Measurements from ENCODE around the gene RASSF3.

Gene RASSF3

DNA sequence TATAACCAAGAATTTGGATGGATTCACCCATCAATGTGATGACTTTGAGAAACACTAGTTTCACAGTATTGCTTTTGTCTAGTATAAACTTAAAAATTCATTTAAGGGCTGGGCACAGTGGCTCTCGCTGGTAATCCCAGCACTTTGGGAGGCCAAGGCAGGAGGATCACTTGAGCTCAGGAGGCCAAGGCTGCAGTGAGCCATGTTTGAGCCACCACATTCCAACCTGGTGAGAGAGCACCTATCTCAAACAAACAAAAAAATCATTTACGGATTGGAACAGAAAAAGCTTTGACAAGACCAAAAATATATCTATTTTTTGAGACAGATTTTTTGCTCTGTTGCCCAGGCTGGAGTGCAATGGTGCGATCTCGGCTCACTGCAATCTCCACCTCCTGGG is 121.4 kb downstream of the RASSF3 start:
- H2AFZ ChIP-seq (ENCODE audit: low read length), result no peak overlapping the region
- peaks cover 3% of the 10 kb centered on the region for H3K4me1 ChIP-seq (ENCODE audit: insufficient read depth, low read length, severe bottlenecking)
- H3K4me2 ChIP-seq (ENCODE audit: low read length), result no peak overlapping the region
- peaks cover 25% of the 10 kb centered on the region; the same call in 1 of the 2 replicates for H3K36me3 ChIP-seq (ENCODE audit: insufficient read depth, low read length)
- H3K79me2 ChIP-seq (ENCODE audit: insufficient read depth, low read length), result no peaks in the 10 kb centered on the region
- no peak overlapping the region for H3K9ac ChIP-seq (ENCODE audit: low read length)
- TF ChIP-seq, protein P1, sequence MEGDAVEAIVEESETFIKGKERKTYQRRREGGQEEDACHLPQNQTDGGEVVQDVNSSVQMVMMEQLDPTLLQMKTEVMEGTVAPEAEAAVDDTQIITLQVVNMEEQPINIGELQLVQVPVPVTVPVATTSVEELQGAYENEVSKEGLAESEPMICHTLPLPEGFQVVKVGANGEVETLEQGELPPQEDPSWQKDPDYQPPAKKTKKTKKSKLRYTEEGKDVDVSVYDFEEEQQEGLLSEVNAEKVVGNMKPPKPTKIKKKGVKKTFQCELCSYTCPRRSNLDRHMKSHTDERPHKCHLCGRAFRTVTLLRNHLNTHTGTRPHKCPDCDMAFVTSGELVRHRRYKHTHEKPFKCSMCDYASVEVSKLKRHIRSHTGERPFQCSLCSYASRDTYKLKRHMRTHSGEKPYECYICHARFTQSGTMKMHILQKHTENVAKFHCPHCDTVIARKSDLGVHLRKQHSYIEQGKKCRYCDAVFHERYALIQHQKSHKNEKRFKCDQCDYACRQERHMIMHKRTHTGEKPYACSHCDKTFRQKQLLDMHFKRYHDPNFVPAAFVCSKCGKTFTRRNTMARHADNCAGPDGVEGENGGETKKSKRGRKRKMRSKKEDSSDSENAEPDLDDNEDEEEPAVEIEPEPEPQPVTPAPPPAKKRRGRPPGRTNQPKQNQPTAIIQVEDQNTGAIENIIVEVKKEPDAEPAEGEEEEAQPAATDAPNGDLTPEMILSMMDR (IDR thresholded peaks at IDR 0.05; ENCODE audit: low read length), result no peak
- TF ChIP-seq EZH2 (IDR thresholded peaks at IDR 0.05; ENCODE audit: borderline replicate concordance, low read length), result no peak
- no peak overlapping the region for H3K27ac ChIP-seq (ENCODE audit: low read depth, low read length, poor library complexity, severe bottlenecking)
- no peaks in the 10 kb centered on the region for H3K9me2 ChIP-seq (ENCODE audit: low read depth, low read length)
- H3F3A ChIP-seq (ENCODE audit: insufficient read depth, low read length), result no peaks in the 10 kb centered on the region
- no peaks in the 10 kb centered on the region for H3K27me3 ChIP-seq (ENCODE audit: insufficient read depth, low read length)
- no peaks in the 10 kb centered on the region for H3K9me3 ChIP-seq (ENCODE audit: low read length)
- no peak overlapping the region for H3K4me3 ChIP-seq (ENCODE audit: low read depth, low read length, poor library complexity, severe bottlenecking)
- H4K20me1 ChIP-seq (ENCODE audit: insufficient read depth, low read length), result no peaks in the 10 kb centered on the region

DNA sequence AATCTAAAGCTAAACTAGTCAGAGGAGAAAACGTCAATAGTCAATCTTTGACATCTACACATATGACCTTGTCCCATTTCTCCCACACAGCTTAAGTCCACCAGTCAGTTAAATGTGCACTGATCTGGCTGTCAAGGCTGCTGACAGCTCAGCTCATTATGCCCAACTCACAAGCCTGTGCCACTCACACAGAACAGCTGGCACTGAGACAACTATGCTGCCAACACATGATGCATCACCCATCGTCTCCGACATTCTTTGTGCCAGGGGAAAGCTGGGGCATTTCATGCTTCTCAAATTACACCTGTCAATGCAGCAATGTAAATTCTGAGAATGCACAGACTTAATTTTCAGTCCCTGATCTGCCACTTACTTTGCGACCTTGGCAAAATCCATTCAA is 123.6 kb downstream of the RASSF3 start:
- peaks cover 42% of the 10 kb centered on the region; the same call in 1 of the 2 replicates for H3K36me3 ChIP-seq (ENCODE audit: insufficient read depth, low read length)
- H3K4me2 ChIP-seq (ENCODE audit: low read length), result no peak overlapping the region
- H4K20me1 ChIP-seq (ENCODE audit: insufficient read depth, low read length), result no peaks in the 10 kb centered on the region

DNA sequence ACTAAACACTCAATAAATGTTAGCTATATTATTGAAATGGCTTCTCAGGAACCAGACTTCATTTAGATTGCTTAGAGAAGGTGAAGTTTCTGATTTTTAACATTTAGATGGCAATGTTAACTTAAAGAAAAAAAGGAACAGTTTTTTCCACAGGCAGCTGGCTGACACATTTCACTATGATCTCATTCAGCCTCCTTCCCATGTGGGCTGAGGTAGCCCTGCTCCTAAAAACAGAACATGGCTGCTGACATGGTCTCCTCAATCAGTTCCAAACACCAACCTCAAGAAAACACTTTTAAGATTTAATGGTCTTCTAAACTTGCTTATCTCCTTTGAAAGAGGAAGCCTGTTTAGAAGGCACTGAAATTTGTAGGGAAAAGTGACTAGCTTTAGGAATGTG is 125.1 kb downstream of the RASSF3 start:
- Histone ChIP-seq H3K4me1 (ENCODE audit: insufficient read depth, low read length, severe bottlenecking) (no peaks in the 10 kb centered on the region), H3K36me3 (ENCODE audit: insufficient read depth, low read length) (peaks cover 56% of the 10 kb centered on the region), H3K4me3 (ENCODE audit: low read depth, low read length, poor library complexity, severe bottlenecking) (no peak overlapping the region), H4K20me1 (ENCODE audit: insufficient read depth, low read length) (no peaks in the 10 kb centered on the region), H3K9me3 (ENCODE audit: low read length) (no peaks in the 10 kb centered on the region), H3K27ac (ENCODE audit: low read depth, low read length, poor library complexity, severe bottlenecking) (no peak overlapping the region), H3K27me3 (ENCODE audit: insufficient read depth, low read length) (no peaks in the 10 kb centered on the region), H3K9ac (ENCODE audit: low read length) (no peak overlapping the region), H3K4me2 (ENCODE audit: low read length) (no peak overlapping the region), H3K79me2 (ENCODE audit: insufficient read depth, low read length) (no peaks in the 10 kb centered on the region), H3K9me2 (ENCODE audit: low read depth, low read length) (no peaks in the 10 kb centered on the region), H3F3A (ENCODE audit: insufficient read depth, low read length) (no peaks in the 10 kb centered on the region), H2AFZ (ENCODE audit: low read length) (no peak overlapping the region)
- no peak for TF ChIP-seq EZH2 (IDR thresholded peaks at IDR 0.05; ENCODE audit: borderline replicate concordance, low read length)
- TF ChIP-seq, protein P1 (IDR thresholded peaks at IDR 0.05; ENCODE audit: low read length), result no peak

More for the DNA sequence above, 123.6 kb downstream of the RASSF3 start:
- Histone ChIP-seq H3K27me3 (ENCODE audit: insufficient read depth, low read length) (no peaks in the 10 kb centered on the region), H3K4me3 (ENCODE audit: low read depth, low read length, poor library complexity, severe bottlenecking) (no peak overlapping the region), H3F3A (ENCODE audit: insufficient read depth, low read length) (no peaks in the 10 kb centered on the region), H3K4me1 (ENCODE audit: insufficient read depth, low read length, severe bottlenecking) (peaks cover 3% of the 10 kb centered on the region), H3K9me2 (ENCODE audit: low read depth, low read length) (no peaks in the 10 kb centered on the region), H3K9me3 (ENCODE audit: low read length) (no peaks in the 10 kb centered on the region), H3K79me2 (ENCODE audit: insufficient read depth, low read length) (no peaks in the 10 kb centered on the region), H3K27ac (ENCODE audit: low read depth, low read length, poor library complexity, severe bottlenecking) (no peak overlapping the region), H3K9ac (ENCODE audit: low read length) (no peak overlapping the region), H2AFZ (ENCODE audit: low read length) (no peak overlapping the region)
- TF ChIP-seq EZH2 (IDR thresholded peaks at IDR 0.05; ENCODE audit: borderline replicate concordance, low read length), result no peak
- TF ChIP-seq, protein P1 (IDR thresholded peaks at IDR 0.05; ENCODE audit: low read length), result no peak
